ENCODE results near the gene MARS2. TPM values are rescaled to one million over a fixed set of nuclear protein-coding genes. Genes with fewer than 3 reads are reported as not detected.

MARS2 gene
- total and polyA plus RNA-seq, 4 donors: 3.7 to 12.3 (median 8.6) TPM

DNA sequence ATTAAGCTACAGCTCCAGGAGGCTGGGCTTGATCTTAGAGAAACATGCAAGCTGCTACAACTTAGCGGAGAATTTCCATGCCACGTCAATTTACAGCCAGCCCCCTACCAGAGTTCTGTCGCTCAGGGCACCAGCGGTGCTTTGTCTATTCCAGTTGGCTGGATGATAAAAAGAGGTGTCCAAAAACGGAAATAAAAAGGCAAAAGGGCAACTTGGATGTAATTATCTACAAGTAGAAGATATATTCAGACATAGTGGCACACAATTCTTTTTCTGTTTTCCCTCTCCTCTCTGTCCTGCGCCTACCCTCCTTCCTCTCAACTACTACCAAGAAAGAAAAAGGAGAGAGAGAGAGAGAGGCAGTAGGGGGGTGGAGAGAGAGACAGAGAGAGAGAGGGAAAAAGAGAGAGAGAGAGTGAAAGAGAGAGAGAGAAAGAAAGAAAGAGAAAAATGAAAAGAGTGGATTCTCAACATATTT, 29.4 kb upstream of the MARS2 start:
- peak overlapping the region in 1 of 2 donors; percentile 13 for H3K27ac ChIP-seq (ENCODE audit: low read depth in 1 of 2, low read length in 2 of 2)
- peaks cover 0 to 1% (median 0%) of the 10 kb centered on the region in 4 donors for H3K4me1 ChIP-seq (ENCODE audit: control insufficient read depth in 4 of 4, insufficient read depth in 4 of 4, low read length in 3 of 4)
- H3K36me3 ChIP-seq (ENCODE audit: control insufficient read depth in 4 of 4, insufficient read depth in 3 of 4, low read depth in 1 of 4, low read length in 3 of 4): no peaks in the 10 kb centered on the region
- no peak overlapping the region for H3K9ac ChIP-seq (ENCODE audit: low read depth in 1 of 2, low read length in 2 of 2)
- TF ChIP-seq ZBTB33 (IDR thresholded peaks at IDR 0.05) (no peak), TAF1 (conservative IDR thresholded peaks at IDR 0.05) (no peak)
- no peak for DNase-seq (ENCODE audit: low spot score)
- 42% methylated on average over 6 of the region's 6 CpGs for WGBS
- H3K27me3 ChIP-seq (ENCODE audit: control insufficient read depth in 4 of 4, insufficient read depth in 4 of 4, low read length in 3 of 4): no peaks in the 10 kb centered on the region
- H3K9me3 ChIP-seq (ENCODE audit: control insufficient read depth in 4 of 4, low read length in 3 of 4): no peaks in the 10 kb centered on the region
- H3K4me3 ChIP-seq (ENCODE audit: low read depth in 1 of 3, low read length in 3 of 3): peak overlapping the region in 1 of 3 donors; percentile 39

DNA sequence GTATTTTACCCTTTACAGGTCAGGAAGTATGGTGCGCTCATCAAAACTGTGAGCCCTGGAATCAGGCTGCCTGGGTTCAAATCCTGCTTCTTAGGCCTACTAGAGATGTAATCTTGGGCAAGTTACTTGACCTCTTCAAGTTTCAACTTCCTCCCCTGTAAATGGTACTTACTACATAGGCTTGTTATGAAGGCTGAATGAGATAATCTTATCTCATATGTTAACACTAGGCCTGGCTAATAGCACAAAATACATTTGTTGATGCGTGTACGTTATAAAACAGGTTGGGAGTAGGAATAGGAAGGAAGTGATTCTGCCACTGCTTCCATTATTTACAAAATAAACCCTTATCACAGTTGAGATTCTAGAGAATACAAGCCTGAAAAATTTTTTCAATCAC, 28.1 kb upstream of the MARS2 start:
- no peaks in the 10 kb centered on the region for H3K36me3 ChIP-seq (ENCODE audit: control insufficient read depth in 4 of 4, insufficient read depth in 3 of 4, low read depth in 1 of 4, low read length in 3 of 4)
- H3K27ac ChIP-seq (ENCODE audit: low read depth in 1 of 2, low read length in 2 of 2): no peak overlapping the region
- H3K4me1 ChIP-seq (ENCODE audit: control insufficient read depth in 4 of 4, insufficient read depth in 4 of 4, low read length in 3 of 4): peaks cover 0 to 1% (median 0%) of the 10 kb centered on the region in 4 donors
- no peaks in the 10 kb centered on the region for H3K27me3 ChIP-seq (ENCODE audit: control insufficient read depth in 4 of 4, insufficient read depth in 4 of 4, low read length in 3 of 4)
- no peak for TF ChIP-seq FOXA2 (IDR thresholded peaks at IDR 0.05)
- TF ChIP-seq NR2F2 (IDR thresholded peaks at IDR 0.05): no peak
- TF ChIP-seq HNF4A (conservative IDR thresholded peaks at IDR 0.05): no peak
- no peak for TF ChIP-seq YY1 (IDR thresholded peaks at IDR 0.05)
- TF ChIP-seq, protein P1, sequence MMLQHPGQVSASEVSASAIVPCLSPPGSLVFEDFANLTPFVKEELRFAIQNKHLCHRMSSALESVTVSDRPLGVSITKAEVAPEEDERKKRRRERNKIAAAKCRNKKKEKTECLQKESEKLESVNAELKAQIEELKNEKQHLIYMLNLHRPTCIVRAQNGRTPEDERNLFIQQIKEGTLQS (IDR thresholded peaks at IDR 0.05): no peak
- TF ChIP-seq ZBTB33 (IDR thresholded peaks at IDR 0.05): no peak
- TF ChIP-seq GABPA (IDR thresholded peaks at IDR 0.05 in 1 of 2, conservative IDR thresholded peaks at IDR 0.05 in 1 of 2): no peak
- no peak for TF ChIP-seq REST (IDR thresholded peaks at IDR 0.05)
- no peak for TF ChIP-seq TAF1 (conservative IDR thresholded peaks at IDR 0.05)
- TF ChIP-seq HNF4G (IDR thresholded peaks at IDR 0.05): no peak
- TF ChIP-seq FOXA1 (IDR thresholded peaks at IDR 0.05): no peak
- TF ChIP-seq SP1 (IDR thresholded peaks at IDR 0.05): no peak
- no peak for TF ChIP-seq RXRA (IDR thresholded peaks at IDR 0.05)
- TF ChIP-seq EGR1 (IDR thresholded peaks at IDR 0.05; ENCODE audit: low read depth in 2 of 2): no peak
- no peak for TF ChIP-seq RAD21 (IDR thresholded peaks at IDR 0.05)
- no peak for TF ChIP-seq JUND (IDR thresholded peaks at IDR 0.05)
- TF ChIP-seq MAX (IDR thresholded peaks at IDR 0.05): no peak
- no peak for TF ChIP-seq CTCF (IDR thresholded peaks at IDR 0.05; ENCODE audit: low read depth, low read length, missing input control)
- no peaks in the 10 kb centered on the region for H3K9me3 ChIP-seq (ENCODE audit: control insufficient read depth in 4 of 4, low read length in 3 of 4)
- H3K4me3 ChIP-seq (ENCODE audit: low read depth in 1 of 3, low read length in 3 of 3): no peak overlapping the region
- H3K9ac ChIP-seq (ENCODE audit: low read depth in 1 of 2, low read length in 2 of 2): no peak overlapping the region
- DNase-seq (ENCODE audit: low spot score): no peak
- 80% methylated on average over 3 of the region's 3 CpGs for WGBS
